ENCODE measurements around the gene ADGRA3.
"Not testable (repeated sequence)": the region's sequence is repeated elsewhere in the genome, so short reads cannot be mapped to it uniquely, and the experiment has no call there.

The ADGRA3 gene

GRCh38 chr4:22480675-22481327, 35.1 kb downstream of the ADGRA3 start:
- no peak for DNase-seq (ENCODE audit: low read depth in 2 of 2)

GRCh38 chr4:22478426-22478825, 37.4 kb downstream of the ADGRA3 start:
- no peak for DNase-seq (ENCODE audit: low read depth in 2 of 2)

GRCh38 chr4:22477813-22478182, 38.1 kb downstream of the ADGRA3 start:
- DNase-seq (ENCODE audit: low read depth in 2 of 2) = no peak

GRCh38 chr4:22477136-22477812, 38.6 kb downstream of the ADGRA3 start:
- no peak for DNase-seq (ENCODE audit: low read depth in 2 of 2)

- DNase-seq (ENCODE audit: low read depth in 2 of 2) = no peak
Measured at GRCh38 chr4:22476011-22476410, 39.9 kb downstream of the ADGRA3 start.

GRCh38 chr4:22475311-22475646, 40.6 kb downstream of the ADGRA3 start:
- DNase-seq (ENCODE audit: low read depth in 2 of 2) = not testable (repeated sequence)

GRCh38 chr4:22474636-22475310, 41.1 kb downstream of the ADGRA3 start:
- no peak for DNase-seq (ENCODE audit: low read depth in 2 of 2)

GRCh38 chr4:22473268-22473667, 42.6 kb downstream of the ADGRA3 start:
- DNase-seq (ENCODE audit: low read depth in 2 of 2) = no peak

GRCh38 chr4:22471999-22472461, 43.8 kb downstream of the ADGRA3 start:
- DNase-seq (ENCODE audit: low read depth in 2 of 2) = no peak

- no peak for DNase-seq (ENCODE audit: low read depth in 2 of 2)
Measured at GRCh38 chr4:22471419-22471818, 44.4 kb downstream of the ADGRA3 start.

GRCh38 chr4:22466581-22466980, 49.3 kb downstream of the ADGRA3 start:
- no peak for DNase-seq (ENCODE audit: low read depth in 2 of 2)

GRCh38 chr4:22465996-22466395, 49.9 kb downstream of the ADGRA3 start:
- no peak for DNase-seq (ENCODE audit: low read depth in 2 of 2)

- DNase-seq (ENCODE audit: low read depth in 2 of 2) = no peak
Measured at GRCh38 chr4:22465349-22465748, 50.5 kb downstream of the ADGRA3 start.

- no peak for DNase-seq (ENCODE audit: low read depth in 2 of 2)
Measured at GRCh38 chr4:22463179-22463578, 52.7 kb downstream of the ADGRA3 start.

GRCh38 chr4:22462688-22463087, 53.2 kb downstream of the ADGRA3 start:
- DNase-seq (ENCODE audit: low read depth in 2 of 2) = no peak

GRCh38 chr4:22460266-22460665, 55.6 kb downstream of the ADGRA3 start:
- DNase-seq (ENCODE audit: low read depth in 2 of 2) = no peak

- no peak for DNase-seq (ENCODE audit: low read depth in 2 of 2)
Measured at GRCh38 chr4:22458098-22458497, 57.8 kb downstream of the ADGRA3 start.

- no peak for DNase-seq (ENCODE audit: low read depth in 2 of 2)
Measured at GRCh38 chr4:22457348-22457747, 58.5 kb downstream of the ADGRA3 start.

- DNase-seq (ENCODE audit: low read depth in 2 of 2) = no peak
Measured at GRCh38 chr4:22456291-22456690, 59.6 kb downstream of the ADGRA3 start.

- DNase-seq (ENCODE audit: low read depth in 2 of 2) = no peak
Measured at GRCh38 chr4:22454955-22455354, 60.9 kb downstream of the ADGRA3 start.

GRCh38 chr4:22454216-22454838, 61.5 kb downstream of the ADGRA3 start:
- no peak for DNase-seq (ENCODE audit: low read depth in 2 of 2)

- DNase-seq (ENCODE audit: low read depth in 2 of 2) = no peak
Measured at GRCh38 chr4:22444813-22445212, 71.1 kb downstream of the ADGRA3 start.

- DNase-seq (ENCODE audit: low read depth in 2 of 2) = no peak
Measured at GRCh38 chr4:22442956-22443355, 72.9 kb downstream of the ADGRA3 start.

All from stimulated activated CD8-positive, alpha-beta memory T cell treated with anti-CD3 and anti-CD28 coated beads, Interleukin-15, amount 100 ng/mL, for 48 hours (primary cell).